Endothelial cell of umbilical vein (primary cell): ENCODE results near the gene RFLNA. TPM values are rescaled to one million over a fixed set of nuclear protein-coding genes. Genes with fewer than 3 reads are reported as not detected.

Experiments
- BruUV-seq: library from RNA; stranded (reverse); fragments of 400-500 nt; replicated peaks from 2 replicates; lab custom pipeline; 2021; lab: Mats Ljungman, UMichigan
- CTCF ChIA-PET: fragments of 300-600, 350-600 bp; sonication (Branson Sonifier 250); formaldehyde crosslinking; loops from one replicate; lab custom pipeline; 2021; ENCODE audit warnings: antibody characterized with exemption, inconsistent platforms; lab: Charles Lee
- POLR2A ChIA-PET: fragments of 300-600, 350-600 bp; sonication (Branson Sonifier 250); formaldehyde crosslinking; loops from one replicate; lab custom pipeline; 2021; ENCODE audit warnings: antibody characterized with exemption, inconsistent platforms; lab: Charles Lee
- DNase-seq: peaks from one replicate; pipeline ENCODE4 v3.0.0-alpha.2; 2011; ENCODE audit warnings: low read depth, low spot score
- FAIRE-seq: peaks from 2 replicates; lab custom pipeline; 2011; peaks lifted over from hg19 to GRCh38; lab: Jason Lieb, UNC
- H2AFZ ChIP-seq: 2 replicates; pipeline ENCODE4 v1.6.0; 2012; ENCODE audit warnings: low read depth, low read length, control low read depth, inconsistent platforms
- H3K27ac ChIP-seq: 2 replicates; pipeline ENCODE4 v1.5.1; 2011; ENCODE audit warnings: low read depth, mild to moderate bottlenecking, control low read depth, low read length, moderate library complexity; ENCODE audit not compliant: insufficient read depth
- H3K27me3 ChIP-seq, 2 experiments: 2 replicates each; pipeline versions ENCODE4 v1.6.0 to v1.6.1; 2011; ENCODE audit warnings: low read length in 2 of 2, mixed read lengths in 1 of 2; ENCODE audit not compliant: control insufficient read depth in 2 of 2, insufficient read depth in 2 of 2
- H3K36me3 ChIP-seq, 2 experiments: 2 replicates in 1 of 2; 3 replicates in 1 of 2; pipeline ENCODE4 v1.5.1; 2011; ENCODE audit warnings: low read length in 2 of 2, mild to moderate bottlenecking in 1 of 2, moderate library complexity in 1 of 2; ENCODE audit not compliant: control insufficient read depth in 2 of 2, insufficient read depth in 2 of 2; ENCODE audit errors: extremely low read depth in 1 of 2
- H3K4me1 ChIP-seq: 3 replicates; pipeline ENCODE4 v1.5.1; 2011; ENCODE audit warnings: mild to moderate bottlenecking, low read length; ENCODE audit not compliant: control insufficient read depth, insufficient read depth; ENCODE audit errors: extremely low read depth
- H3K4me2 ChIP-seq: 2 replicates; pipeline ENCODE4 v1.6.1; 2011; ENCODE audit warnings: low read length, control low read depth, mixed read lengths; ENCODE audit not compliant: insufficient read depth
- H3K4me3 ChIP-seq, 3 experiments: fragments of 200-600 bp in 1 of 3; sonication (generic), shearing (Covaris generic) in 1 of 3; replicated peaks in 1 of 3; 2 replicates each; pipeline ENCODE4 v1.5.1; 2011 to 2016; ENCODE audit warnings: control low read depth in 3 of 3, low read length in 3 of 3, mild to moderate bottlenecking in 2 of 3, inconsistent platforms in 1 of 3, low read depth in 1 of 3, moderate library complexity in 1 of 3; ENCODE audit not compliant: insufficient read depth in 1 of 3
- H3K79me2 ChIP-seq: 2 replicates; pipeline ENCODE4 v1.6.0; 2012; ENCODE audit warnings: low read length, inconsistent platforms; ENCODE audit not compliant: control insufficient read depth, insufficient read depth
- H3K9ac ChIP-seq: replicated peaks from 2 replicates; pipeline ENCODE3; 2011; ENCODE audit warnings: low read length, control low read depth; ENCODE audit not compliant: insufficient read depth; ENCODE audit errors: extremely low read depth
- H3K9me1 ChIP-seq: replicated peaks from 3 replicates; pipeline ENCODE4 v1.6.0; 2011; ENCODE audit warnings: mild to moderate bottlenecking, low read length; ENCODE audit not compliant: control insufficient read depth, insufficient read depth; ENCODE audit errors: extremely low read depth
- H3K9me3 ChIP-seq: replicated peaks from 2 replicates; pipeline ENCODE4 v1.5.1; 2012; ENCODE audit warnings: low read length, inconsistent platforms; ENCODE audit not compliant: control insufficient read depth, insufficient read depth
- H4K20me1 ChIP-seq: replicated peaks from 2 replicates; pipeline ENCODE3; 2011; ENCODE audit warnings: mild to moderate bottlenecking, low read length; ENCODE audit not compliant: control insufficient read depth, insufficient read depth; ENCODE audit errors: extremely low read depth
- EZH2 ChIP-seq: IDR thresholded peaks from 2 replicates; pipeline ENCODE4 v1.6.1; 2012; ENCODE audit warnings: borderline replicate concordance, low read depth, mild to moderate bottlenecking, moderate library complexity, low read length, inconsistent platforms; ENCODE audit not compliant: severe bottlenecking
- MYC ChIP-seq: IDR thresholded peaks from one replicate; pipeline ENCODE4 v1.6.1; 2011; ENCODE audit warnings: mild to moderate bottlenecking, low read depth, low read length
- POLR2A ChIP-seq: IDR thresholded peaks from 2 replicates; pipeline ENCODE4 v1.6.1; 2012; ENCODE audit warnings: low read depth, mild to moderate bottlenecking, control low read depth, low read length
- dilution Hi-C: fragments of 300-500 bp; cut with MboI; formaldehyde crosslinking; loops from one replicate; pipeline ENCODE4 v1.15.0; 2019; ENCODE audit warnings: low sequenced_read_pairs; ENCODE audit not compliant: extremely low pct_ligation_motif_present
- intact Hi-C: fragments of 100-400 bp; cut with micrococcal nuclease; formaldehyde crosslinking; loops from one replicate; pipeline ENCODE4 v1.10.0; 2022
- polyA plus RNA-seq, 4 experiments: library from polyadenylated mRNA; depleted of rRNA in 3 of 4; stranded (reverse) in 3 of 4; unstranded in 1 of 4; fragments of >200 nt; gene quantifications; 2 replicates each; pipeline versions ENCODE4 v1.2.1 to v1.2.3, GENCODE V29; 2011 to 2012; ENCODE audit warnings: missing spikeins in 1 of 4
- total RNA-seq: library from RNA; stranded (reverse); gene quantifications from 2 replicates; pipeline ENCODE4 v1.2.3, GENCODE V29; 2021
- TF ChIP-seq, protein P1 (sequence below): IDR thresholded peaks from 2 replicates; pipeline ENCODE4 v1.6.1; 2011; ENCODE audit not compliant: insufficient read depth, insufficient read length

RFLNA gene
- total and polyA plus RNA-seq, 2 donors (not counting 3 experiments of a cell fraction or from before 2014, with no cell fraction given) = 19.7 to 24.5 TPM

GRCh38 chr12:124344526-124344925, 49.6 kb downstream of the RFLNA start:
- H3K79me2 ChIP-seq = no peaks in the 10 kb centered on the region
- dilution Hi-C loops = no loop called here
- no peaks in the 10 kb centered on the region for H4K20me1 ChIP-seq
- BruUV-seq = no TSS peak
- no peaks in the 10 kb centered on the region for H3K27me3 ChIP-seq
- no peaks in the 10 kb centered on the region for H3K4me1 ChIP-seq
- DNase-seq = no peak
- POLR2A ChIA-PET = no interaction called here
- H3K9me1 ChIP-seq = no peaks in the 10 kb centered on the region
- no peak overlapping the region for H3K4me2 ChIP-seq
- no peaks in the 10 kb centered on the region for H3K9me3 ChIP-seq
- TF ChIP-seq POLR2A (no peak), MYC (no peak), EZH2 (no peak)
- CTCF ChIA-PET = interaction anchor here (0.8 to 1.4 kb wide), 3 partner anchors 20 to 427 kb away, joined by 3 to 5 read pairs (median 3); no protein-coding TSS in a partner anchor
- H3K4me3 ChIP-seq = no peak overlapping the region
- no peak overlapping the region for H2AFZ ChIP-seq
- no peak for FAIRE-seq
- no peak overlapping the region for H3K27ac ChIP-seq
- intact Hi-C loops = no loop called here
- H3K36me3 ChIP-seq = peaks cover 15 to 61% of the 10 kb centered on the region in 2 experiments
- no peak overlapping the region for H3K9ac ChIP-seq

GRCh38 chr12:124345795-124346194, 50.9 kb downstream of the RFLNA start:
- no peak for TF ChIP-seq EZH2
- TF ChIP-seq, protein P1, sequence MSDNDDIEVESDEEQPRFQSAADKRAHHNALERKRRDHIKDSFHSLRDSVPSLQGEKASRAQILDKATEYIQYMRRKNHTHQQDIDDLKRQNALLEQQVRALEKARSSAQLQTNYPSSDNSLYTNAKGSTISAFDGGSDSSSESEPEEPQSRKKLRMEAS = no peak
- H3K9me3 ChIP-seq = no peaks in the 10 kb centered on the region
- CTCF ChIA-PET = interaction anchor here (0.8 to 2.1 kb wide), 3 partner anchors 35 to 426 kb away, joined by 3 to 8 read pairs (median 4); no protein-coding TSS in a partner anchor
- H3K4me1 ChIP-seq = no peaks in the 10 kb centered on the region
- H3K4me2 ChIP-seq = no peak overlapping the region
- intact Hi-C loops (no loop called here), dilution Hi-C loops (no loop called here)
- DNase-seq = no peak
- peaks cover 21 to 65% of the 10 kb centered on the region in 2 experiments for H3K36me3 ChIP-seq
- BruUV-seq = no TSS peak
- no peak overlapping the region for H2AFZ ChIP-seq
- H3K79me2 ChIP-seq = no peaks in the 10 kb centered on the region
- POLR2A ChIA-PET = no interaction called here
- no peak for FAIRE-seq
- H3K9me1 ChIP-seq = no peaks in the 10 kb centered on the region
- no peak overlapping the region for H3K4me3 ChIP-seq
- no peak overlapping the region for H3K27ac ChIP-seq
- H4K20me1 ChIP-seq = no peaks in the 10 kb centered on the region
- H3K27me3 ChIP-seq = no peaks in the 10 kb centered on the region
- no peak overlapping the region for H3K9ac ChIP-seq
